GM12875 (cell line): ENCODE measurements around the gene HAND2.

Experiments
- H3K4me3 ChIP-seq: one replicate; pipeline ENCODE4 v1.5.1; 2011; ENCODE audit warnings: low read depth, low read length, control low read depth
- TF ChIP-seq, protein P1 (sequence below): IDR thresholded peaks from 2 replicates; pipeline ENCODE4 v1.5.1; 2011; ENCODE audit warnings: low read depth, mild to moderate bottlenecking, control low read depth, inconsistent platforms, low read length, moderate library complexity, borderline replicate concordance; ENCODE audit not compliant: insufficient read depth

HAND2 gene

GRCh38 chr4:173530326-173531085 lies 477 bp upstream of the HAND2 start:
- TF ChIP-seq, protein P1, sequence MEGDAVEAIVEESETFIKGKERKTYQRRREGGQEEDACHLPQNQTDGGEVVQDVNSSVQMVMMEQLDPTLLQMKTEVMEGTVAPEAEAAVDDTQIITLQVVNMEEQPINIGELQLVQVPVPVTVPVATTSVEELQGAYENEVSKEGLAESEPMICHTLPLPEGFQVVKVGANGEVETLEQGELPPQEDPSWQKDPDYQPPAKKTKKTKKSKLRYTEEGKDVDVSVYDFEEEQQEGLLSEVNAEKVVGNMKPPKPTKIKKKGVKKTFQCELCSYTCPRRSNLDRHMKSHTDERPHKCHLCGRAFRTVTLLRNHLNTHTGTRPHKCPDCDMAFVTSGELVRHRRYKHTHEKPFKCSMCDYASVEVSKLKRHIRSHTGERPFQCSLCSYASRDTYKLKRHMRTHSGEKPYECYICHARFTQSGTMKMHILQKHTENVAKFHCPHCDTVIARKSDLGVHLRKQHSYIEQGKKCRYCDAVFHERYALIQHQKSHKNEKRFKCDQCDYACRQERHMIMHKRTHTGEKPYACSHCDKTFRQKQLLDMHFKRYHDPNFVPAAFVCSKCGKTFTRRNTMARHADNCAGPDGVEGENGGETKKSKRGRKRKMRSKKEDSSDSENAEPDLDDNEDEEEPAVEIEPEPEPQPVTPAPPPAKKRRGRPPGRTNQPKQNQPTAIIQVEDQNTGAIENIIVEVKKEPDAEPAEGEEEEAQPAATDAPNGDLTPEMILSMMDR, result no peak
- H3K4me3 ChIP-seq, result no peak overlapping the region

- TF ChIP-seq, protein P1, result no peak
- no peak overlapping the region for H3K4me3 ChIP-seq
Measured at GRCh38 chr4:173528378-173529321, 1.4 kb downstream of the HAND2 start.

- no peak overlapping the region for H3K4me3 ChIP-seq
Measured at GRCh38 chr4:173527103-173527891, 2.7 kb downstream of the HAND2 start.

GRCh38 chr4:173526724-173527102 lies 3.3 kb downstream of the HAND2 start:
- no peak overlapping the region for H3K4me3 ChIP-seq
- TF ChIP-seq, protein P1, result no peak

More at GRCh38 chr4:173527103-173527891, 2.7 kb downstream of the HAND2 start:
- TF ChIP-seq, protein P1, result no peak

DNA sequence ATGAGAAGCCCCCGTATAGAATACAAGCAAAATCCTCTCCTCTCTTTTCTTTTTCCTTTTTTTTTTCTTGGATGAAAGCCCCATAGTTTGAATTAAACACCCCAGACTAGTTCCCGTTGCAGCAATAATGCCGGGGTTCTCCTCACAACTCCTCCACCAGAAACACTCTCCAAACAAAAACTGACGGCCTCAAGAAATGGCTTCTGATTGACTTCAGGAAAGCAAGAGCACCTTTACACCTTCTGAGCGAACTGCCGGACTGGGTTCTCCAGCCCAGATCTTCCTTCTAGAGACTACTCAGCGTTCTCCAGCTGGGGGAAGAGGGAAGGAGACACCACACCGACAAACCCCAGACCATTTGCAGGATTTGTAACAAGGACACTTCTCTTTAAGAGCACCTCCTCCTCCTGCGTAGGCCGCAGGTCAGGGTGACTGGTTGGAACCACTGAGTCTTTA lies 4.0 kb downstream of the HAND2 start:
- TF ChIP-seq, protein P1, result no peak
- H3K4me3 ChIP-seq, result no peak overlapping the region

DNA sequence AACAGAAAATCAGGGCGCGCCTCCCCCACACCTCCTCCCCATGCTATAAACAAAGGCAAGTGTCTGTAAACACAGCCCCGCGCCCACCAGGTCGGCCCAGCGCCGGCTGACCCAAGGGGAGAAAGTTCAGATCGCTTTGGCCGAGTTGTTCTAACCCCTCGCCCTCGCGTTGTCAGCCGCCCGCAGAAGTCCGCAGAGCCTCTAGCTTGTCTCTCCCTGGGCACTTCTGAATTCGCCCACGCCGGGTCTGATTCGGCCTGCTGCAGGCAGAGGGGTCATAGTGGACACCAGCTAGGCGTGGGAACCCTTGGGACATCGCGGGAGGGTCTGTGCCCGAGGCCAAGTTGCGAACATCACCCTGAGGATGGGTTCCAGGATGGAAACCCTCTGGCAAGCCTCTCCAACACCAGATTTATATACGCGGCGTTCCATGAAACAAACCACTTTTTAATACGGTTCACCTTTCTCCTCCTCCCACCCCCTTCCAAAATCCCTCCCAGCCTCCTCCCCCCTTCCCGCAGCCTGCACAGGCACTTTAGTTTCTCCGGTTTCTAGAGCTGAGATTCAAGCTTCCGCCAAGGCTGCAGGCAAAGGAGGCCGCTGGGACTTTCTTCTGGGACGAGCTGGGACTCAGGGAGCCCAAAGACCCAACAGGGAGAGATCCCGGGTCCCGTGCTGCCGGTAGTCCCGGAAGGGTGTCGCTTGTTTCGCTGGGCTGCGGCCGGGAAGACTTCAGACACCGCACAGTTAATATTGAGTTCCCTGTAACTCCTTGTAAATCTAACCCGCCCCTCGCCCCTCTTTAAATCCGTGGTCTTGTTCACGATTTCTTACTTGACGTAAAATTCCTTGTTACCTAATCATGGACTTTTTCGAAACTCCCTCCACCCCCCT lies 4.7 kb downstream of the HAND2 start:
- H3K4me3 ChIP-seq, result no peak overlapping the region

More for the DNA sequence above, 4.7 kb downstream of the HAND2 start:
- TF ChIP-seq, protein P1, result no peak
